Cardiac muscle cell (in vitro differentiated cells and primary cell): ENCODE results near the gene ADAMTS2. TPM values are rescaled to one million over a fixed set of nuclear protein-coding genes. Genes with fewer than 3 reads are reported as not detected.

Source experiments
- DNase-seq, 2 donors: peaks; one replicate each; pipeline versions ENCODE4 v3.0.0 to v3.0.0-alpha.2; 2010 to 2017; ENCODE audit warnings: low read depth in 1 of 2, low spot score in 1 of 2
- H3K27ac ChIP-seq: fragments of 200-600 bp; sonication (generic); 2 replicates; pipeline ENCODE4 v1.5.1; 2016
- H3K27me3 ChIP-seq: fragments of 200-600 bp; sonication (generic); 2 replicates; pipeline ENCODE4 v1.6.0; 2016; ENCODE audit warnings: control low read depth
- H3K36me3 ChIP-seq: fragments of 200-600 bp; sonication (generic); 2 replicates; pipeline ENCODE4 v1.5.1; 2016; ENCODE audit warnings: control low read depth
- H3K4me1 ChIP-seq: fragments of 200-600 bp; sonication (generic); 2 replicates; pipeline ENCODE4 v1.8.1; 2017; ENCODE audit warnings: low read depth, mild to moderate bottlenecking, mixed run types
- H3K4me3 ChIP-seq: fragments of 200-600 bp; sonication (generic); 2 replicates; pipeline ENCODE4 v1.5.1; 2016; ENCODE audit warnings: mild to moderate bottlenecking
- H3K9me3 ChIP-seq: fragments of 200-600 bp; sonication (generic); 2 replicates; pipeline ENCODE4 v1.5.1; 2017; ENCODE audit warnings: low read depth, mild to moderate bottlenecking, control low read depth
- polyA plus RNA-seq: library from polyadenylated mRNA; unstranded; fragments of >200 nt; fragmentation: Nextera tagmentation; extraction: Ambion mirVana; gene quantifications from 2 replicates; pipeline ENCODE4 v1.2.1, GENCODE V29; 2016
- total RNA-seq: library from RNA; depleted of rRNA; stranded (reverse); fragments of >200 nt; gene quantifications from 2 replicates; pipeline ENCODE4 v1.2.3, GENCODE V29; 2016
- TF ChIP-seq, protein P1 (sequence below): IDR thresholded peaks from 2 replicates; pipeline ENCODE4 v1.5.1; 2012; ENCODE audit warnings: low read depth, mild to moderate bottlenecking, low read length

ADAMTS2 gene
- total and polyA plus RNA-seq, 2 experiments from 2014 or later: 3.1 to 8.8 TPM

DNA sequence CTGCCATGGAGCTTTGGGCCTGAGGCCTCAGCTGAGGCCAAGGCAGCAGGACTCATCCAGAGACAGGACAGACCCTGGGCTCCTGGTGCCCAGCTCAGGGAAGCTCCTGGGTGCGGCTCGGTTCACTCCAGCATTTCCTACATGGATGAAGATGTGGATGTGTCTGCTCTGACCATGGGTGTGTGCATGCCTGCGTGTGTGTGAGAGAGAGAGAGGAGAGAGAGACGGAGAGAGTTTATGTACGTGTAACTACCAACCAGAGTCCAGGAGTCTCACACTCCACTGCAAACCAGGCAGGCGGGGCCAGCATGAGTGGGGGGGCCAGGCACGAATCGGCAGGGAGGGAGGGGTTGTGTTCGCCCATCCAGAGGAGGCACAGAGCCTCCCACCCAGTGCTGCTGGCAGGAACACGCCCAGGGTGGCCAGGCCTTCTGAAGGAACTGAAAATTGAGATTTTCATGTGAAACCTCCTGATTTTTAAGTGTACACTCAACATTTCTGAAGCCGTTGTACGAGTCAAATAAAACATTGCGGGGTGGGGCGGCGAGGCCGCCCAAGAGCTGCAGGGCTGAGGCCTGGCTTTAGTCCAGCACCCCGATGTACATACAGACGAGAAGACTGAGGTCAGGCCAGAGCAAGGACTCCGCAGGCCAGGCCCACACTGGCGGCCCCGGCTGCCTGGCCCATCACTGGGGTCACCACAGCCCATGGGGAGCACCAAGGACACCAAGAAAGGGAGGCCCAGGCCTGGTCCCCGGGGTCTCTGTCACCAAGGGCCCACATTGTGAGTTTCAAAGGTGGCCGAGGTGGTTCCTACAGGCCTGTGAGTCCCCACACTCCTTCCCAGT, 88.7 kb downstream of the ADAMTS2 start:
- TF ChIP-seq, protein P1, sequence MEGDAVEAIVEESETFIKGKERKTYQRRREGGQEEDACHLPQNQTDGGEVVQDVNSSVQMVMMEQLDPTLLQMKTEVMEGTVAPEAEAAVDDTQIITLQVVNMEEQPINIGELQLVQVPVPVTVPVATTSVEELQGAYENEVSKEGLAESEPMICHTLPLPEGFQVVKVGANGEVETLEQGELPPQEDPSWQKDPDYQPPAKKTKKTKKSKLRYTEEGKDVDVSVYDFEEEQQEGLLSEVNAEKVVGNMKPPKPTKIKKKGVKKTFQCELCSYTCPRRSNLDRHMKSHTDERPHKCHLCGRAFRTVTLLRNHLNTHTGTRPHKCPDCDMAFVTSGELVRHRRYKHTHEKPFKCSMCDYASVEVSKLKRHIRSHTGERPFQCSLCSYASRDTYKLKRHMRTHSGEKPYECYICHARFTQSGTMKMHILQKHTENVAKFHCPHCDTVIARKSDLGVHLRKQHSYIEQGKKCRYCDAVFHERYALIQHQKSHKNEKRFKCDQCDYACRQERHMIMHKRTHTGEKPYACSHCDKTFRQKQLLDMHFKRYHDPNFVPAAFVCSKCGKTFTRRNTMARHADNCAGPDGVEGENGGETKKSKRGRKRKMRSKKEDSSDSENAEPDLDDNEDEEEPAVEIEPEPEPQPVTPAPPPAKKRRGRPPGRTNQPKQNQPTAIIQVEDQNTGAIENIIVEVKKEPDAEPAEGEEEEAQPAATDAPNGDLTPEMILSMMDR: no peak
- Histone ChIP-seq H3K9me3 (no peaks in the 10 kb centered on the region), H3K36me3 (no peaks in the 10 kb centered on the region), H3K27me3 (no peaks in the 10 kb centered on the region), H3K4me3 (no peak overlapping the region), H3K27ac (no peak overlapping the region), H3K4me1 (no peaks in the 10 kb centered on the region)
- DNase-seq: no peak

DNA sequence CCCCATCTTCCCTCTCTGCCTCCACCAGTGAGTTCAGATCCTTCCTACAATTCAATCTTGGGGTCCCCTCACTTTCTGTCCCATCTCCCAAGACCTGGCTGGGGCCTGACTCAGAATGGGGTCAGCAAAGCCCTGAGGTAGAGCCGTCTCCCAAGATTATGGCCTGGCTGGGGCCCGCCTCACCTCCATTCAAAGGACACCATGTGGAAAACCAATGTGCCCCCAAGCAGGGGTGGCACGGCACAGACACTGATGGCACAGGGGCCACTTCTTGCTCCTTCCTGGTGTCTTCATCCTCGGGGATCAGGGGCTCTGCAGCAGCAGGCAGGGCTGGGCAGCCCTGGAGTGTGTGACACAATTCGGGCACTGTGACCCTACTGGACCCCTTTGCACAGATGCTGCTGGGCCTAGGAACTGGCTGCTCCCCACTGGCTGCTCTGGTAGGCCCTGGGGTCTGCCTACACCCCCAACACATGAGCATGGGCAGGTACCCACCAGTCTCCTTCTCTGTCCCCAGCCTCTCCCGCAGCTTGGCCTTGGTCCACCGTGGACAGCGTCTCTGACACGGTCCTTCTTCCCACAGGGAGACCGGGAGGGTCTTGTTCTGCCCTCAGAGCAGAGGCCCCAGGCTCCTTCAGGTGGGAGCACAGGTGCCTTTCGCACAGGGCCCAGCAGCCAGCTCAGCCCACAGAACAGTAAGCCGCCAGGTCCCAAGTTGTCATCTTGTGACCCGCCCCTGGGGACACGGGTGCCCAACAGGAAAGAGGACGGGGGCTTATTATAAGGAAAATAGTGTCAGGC, 89.5 kb downstream of the ADAMTS2 start:
- H3K27ac ChIP-seq: no peak overlapping the region
- no peaks in the 10 kb centered on the region for H3K27me3 ChIP-seq
- no peaks in the 10 kb centered on the region for H3K36me3 ChIP-seq
- H3K4me1 ChIP-seq: no peaks in the 10 kb centered on the region
- no peak overlapping the region for H3K4me3 ChIP-seq
- TF ChIP-seq, protein P1: no peak
- no peaks in the 10 kb centered on the region for H3K9me3 ChIP-seq
- no peak for DNase-seq

DNA sequence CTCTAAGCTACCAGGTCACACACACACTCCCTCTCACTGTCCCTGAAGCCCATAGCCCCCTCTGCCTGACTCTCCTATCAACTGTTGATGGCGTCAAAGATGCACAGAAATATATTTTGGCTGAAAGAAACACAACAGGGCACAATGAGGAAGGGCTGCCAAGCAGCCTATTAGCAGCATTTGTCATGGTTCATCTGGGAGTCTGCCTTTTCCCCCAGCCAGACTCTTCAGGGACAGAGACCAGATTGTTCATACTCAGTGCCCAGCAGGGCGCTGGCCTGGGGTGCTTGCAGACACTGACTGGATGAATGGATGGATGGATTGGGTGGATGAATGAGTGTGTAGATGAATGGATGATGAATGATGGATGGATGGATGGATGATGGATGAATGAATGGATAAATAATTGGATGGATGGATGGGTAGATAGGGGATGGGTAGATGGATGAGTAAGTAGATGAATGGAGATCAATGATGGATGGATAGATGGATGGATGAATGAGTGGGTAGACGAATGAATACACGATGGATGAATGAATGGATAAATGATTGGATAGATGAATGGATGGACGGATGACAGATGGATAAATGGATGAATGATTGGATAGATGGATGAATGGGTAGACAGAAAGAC, 90.5 kb downstream of the ADAMTS2 start:
- TF ChIP-seq, protein P1: no peak
- Histone ChIP-seq H3K36me3 (no peaks in the 10 kb centered on the region), H3K4me1 (no peaks in the 10 kb centered on the region), H3K27ac (no peak overlapping the region), H3K9me3 (no peaks in the 10 kb centered on the region), H3K4me3 (no peak overlapping the region), H3K27me3 (no peaks in the 10 kb centered on the region)
- no peak for DNase-seq

DNA sequence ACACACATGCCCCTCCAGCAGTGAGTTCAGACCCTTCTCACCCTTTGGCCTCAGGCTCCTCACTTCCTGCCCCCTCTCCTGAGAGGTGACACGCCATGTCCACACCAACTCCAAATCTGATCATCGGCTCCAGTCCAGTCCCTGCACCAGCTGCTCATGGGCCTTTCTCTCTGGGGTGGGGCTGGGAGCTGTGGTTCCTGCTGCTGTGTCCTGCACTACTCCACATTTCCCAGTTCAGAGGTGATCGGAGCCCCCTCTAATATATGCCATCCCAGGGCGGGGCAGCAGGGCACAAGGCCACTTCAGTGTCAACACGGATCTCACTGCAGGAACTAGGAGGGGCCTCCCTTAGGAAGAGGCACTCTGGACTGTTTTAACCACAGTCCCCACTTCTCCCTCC, 91.5 kb downstream of the ADAMTS2 start:
- DNase-seq: no peak
- H3K4me1 ChIP-seq: no peaks in the 10 kb centered on the region
- H3K36me3 ChIP-seq: no peaks in the 10 kb centered on the region
- no peaks in the 10 kb centered on the region for H3K27me3 ChIP-seq
- TF ChIP-seq, protein P1: no peak
- no peak overlapping the region for H3K27ac ChIP-seq
- H3K9me3 ChIP-seq: no peaks in the 10 kb centered on the region
- H3K4me3 ChIP-seq: no peak overlapping the region

DNA sequence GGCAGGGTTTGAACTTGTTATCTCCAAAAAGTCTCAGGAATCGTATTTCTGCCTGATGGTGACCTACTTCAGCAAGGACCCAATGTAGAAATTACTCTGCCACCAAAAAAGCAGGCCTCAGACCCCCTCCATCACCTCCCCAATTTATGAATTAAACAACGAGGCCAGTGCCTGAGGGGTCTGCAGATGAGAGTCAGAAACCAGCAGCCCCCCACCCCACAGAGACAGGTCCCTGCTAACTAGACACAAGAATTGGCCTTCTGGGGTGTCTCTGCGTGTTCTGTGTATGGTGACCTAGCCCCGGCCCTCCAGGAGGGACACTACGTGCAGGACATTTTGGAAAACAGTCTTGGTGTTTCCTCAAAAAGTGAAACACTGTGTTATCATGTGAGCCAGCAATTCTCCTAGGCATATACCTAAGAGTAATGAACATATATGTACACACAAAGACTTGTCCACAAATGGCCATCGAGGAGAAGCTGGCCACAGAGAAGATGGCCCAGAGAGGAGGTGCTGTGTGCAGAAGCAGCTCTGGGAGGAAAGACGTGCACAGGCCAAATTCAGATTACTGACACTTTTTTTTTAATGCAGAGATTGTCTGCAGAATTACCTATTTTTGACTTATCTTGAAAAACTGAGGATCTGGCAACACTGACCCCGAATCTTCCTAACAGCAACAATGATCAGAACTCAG, 93.8 kb downstream of the ADAMTS2 start:
- H3K27me3 ChIP-seq: no peaks in the 10 kb centered on the region
- H3K9me3 ChIP-seq: no peaks in the 10 kb centered on the region
- H3K4me1 ChIP-seq: no peaks in the 10 kb centered on the region
- DNase-seq: no peak
- no peaks in the 10 kb centered on the region for H3K36me3 ChIP-seq
- TF ChIP-seq, protein P1: no peak
- H3K4me3 ChIP-seq: no peak overlapping the region
- no peak overlapping the region for H3K27ac ChIP-seq
